NCI-H2196 (cell line): ENCODE measurements around the gene KRTAP9-4.
"Not testable (repeated sequence)": the region's sequence is repeated elsewhere in the genome, so short reads cannot be mapped to it uniquely, and the experiment has no call there.

Source experiments
- DNase-seq: peaks from one replicate; lab custom pipeline; 2025; ENCODE audit not compliant: unreplicated experiment; lab: John Stamatoyannopoulos, UW

Gene KRTAP9-4, protein sequence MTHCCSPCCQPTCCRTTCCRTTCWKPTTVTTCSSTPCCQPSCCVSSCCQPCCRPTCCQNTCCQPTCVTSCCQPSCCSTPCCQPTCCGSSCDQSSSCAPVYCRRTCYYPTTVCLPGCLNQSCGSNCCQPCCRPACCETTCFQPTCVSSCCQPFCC

GRCh38 chr17:41249637-41250240 lies at the start of gene KRTAP9-4:
KRTAP9-4 (plus strand) TSS chr17:41249687; CDS start chr17:41249721, 34 bp downstream.
- DNase-seq: not testable (repeated sequence)

DNA sequence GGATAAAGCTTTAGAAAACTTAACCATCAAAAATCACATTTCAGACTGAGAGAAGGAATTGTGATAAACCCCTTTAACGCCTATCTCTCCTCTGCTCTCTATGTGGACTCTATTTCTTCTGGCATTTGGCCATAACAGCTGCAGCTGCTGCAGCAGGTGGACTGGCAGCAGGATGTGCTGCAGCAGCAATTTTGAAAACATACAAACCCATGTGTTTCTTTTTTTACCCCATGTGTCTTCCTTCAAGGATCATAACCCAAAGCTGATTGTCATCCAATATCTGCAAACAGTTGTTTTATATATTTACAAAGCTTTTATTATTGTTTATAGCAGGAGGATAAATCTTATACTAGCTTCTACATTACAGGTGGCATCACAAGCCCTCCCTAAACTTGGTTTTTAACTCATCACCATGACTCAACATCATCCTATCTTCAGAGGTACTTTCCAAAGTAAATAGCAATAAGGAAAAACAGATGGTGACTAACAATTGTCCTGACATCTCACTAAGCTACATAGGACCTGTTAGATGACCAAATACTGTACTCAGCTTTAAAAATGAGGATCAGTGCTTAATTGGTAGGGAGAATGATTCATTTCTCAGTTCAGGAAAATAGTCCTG lies 37.5 kb upstream of the KRTAP9-4 start:
- DNase-seq: peak; percentile 56

DNA sequence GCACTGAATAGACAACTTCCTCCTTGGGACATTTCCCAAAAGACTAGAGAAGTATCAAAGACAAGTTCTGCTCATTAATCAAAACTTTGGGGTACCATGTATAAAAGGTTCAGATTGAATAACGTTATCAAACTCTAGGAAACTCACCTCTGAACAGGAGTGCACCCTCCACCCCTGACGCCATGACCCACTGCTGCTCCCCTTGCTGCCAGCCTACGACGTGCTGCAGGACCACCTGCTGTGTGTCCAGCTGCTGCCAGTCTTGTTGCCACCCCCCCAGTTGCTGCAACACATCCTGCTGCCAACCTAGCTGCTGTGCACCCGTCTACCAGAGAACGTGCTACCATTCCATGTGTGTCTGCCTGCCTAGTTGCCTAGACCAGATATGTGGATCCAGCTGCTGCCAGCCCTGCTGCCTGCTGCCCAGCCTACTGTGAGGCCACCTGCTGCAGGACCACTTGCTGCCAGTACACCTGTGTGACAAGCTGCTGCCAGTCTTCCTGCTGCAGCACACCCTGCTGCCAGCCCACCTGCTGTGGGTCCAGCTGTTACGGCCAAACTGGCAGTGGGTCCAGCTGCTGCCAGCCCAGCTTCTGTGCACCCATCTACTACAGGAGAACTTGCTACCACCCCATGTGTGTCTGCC lies 36.8 kb upstream of the KRTAP9-4 start:
- peak; percentile 61 for DNase-seq

DNA sequence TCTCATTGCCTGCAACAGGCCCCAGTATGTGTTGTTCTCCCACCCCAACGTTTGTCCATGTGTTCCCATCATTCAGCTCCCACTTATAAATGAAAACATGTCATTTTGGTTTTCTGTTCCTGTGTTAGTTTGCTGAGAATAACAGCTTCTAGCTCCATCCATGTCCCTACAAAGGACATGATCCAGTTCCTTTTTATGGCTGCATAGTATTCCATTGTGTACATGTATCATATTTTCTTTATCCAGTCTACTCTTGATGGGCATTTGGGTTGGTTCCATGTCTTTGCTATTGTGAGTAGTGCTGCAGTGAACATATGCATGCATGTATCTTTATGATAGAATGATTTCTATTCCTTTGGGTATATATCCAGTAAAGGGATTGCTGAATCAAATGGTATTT lies 33.8 kb upstream of the KRTAP9-4 start:
- no peak for DNase-seq

DNA sequence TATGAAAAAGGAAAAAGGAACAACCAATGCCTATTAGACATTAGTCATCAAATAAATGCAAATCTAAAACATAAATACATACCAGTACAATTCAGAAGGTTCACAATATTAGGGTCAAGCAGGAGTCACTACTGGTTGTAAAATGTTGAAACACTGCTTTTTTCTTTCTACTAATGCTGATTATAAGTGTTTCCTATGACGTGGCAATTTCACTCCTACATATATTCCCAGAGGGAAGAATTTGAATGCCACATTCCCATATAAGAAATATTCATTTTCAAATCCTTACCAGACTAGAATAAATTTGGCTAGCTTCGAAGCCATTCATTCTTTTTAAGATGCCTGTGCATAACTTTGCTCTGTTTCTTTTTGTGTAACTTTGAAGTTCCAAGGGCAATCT lies 25.7 kb upstream of the KRTAP9-4 start:
- DNase-seq: no peak

DNA sequence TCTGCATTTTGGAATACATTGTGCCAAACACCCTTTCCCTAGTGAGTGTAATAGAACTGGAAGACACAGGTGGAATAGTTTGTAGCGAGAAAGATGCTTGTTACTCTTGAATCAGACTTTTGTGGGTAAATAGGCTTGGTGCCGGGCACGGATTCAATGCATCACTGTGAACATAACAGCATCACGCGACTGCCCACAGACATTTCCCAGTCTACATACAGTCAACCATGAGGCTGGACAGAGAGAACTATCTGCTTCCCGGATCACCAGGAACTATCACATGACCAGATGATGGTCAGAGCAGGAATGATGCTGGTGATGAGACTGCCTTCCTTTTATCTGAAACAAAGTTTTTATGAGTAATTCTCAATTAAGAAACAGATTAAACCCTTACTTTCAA lies 23.4 kb upstream of the KRTAP9-4 start:
- DNase-seq: no peak

GRCh38 chr17:41226598-41227095 lies 22.8 kb upstream of the KRTAP9-4 start, which contains the start of gene KRTAP9-2:
KRTAP9-2 (plus strand) TSS chr17:41226648; CDS start chr17:41226655, 7 bp downstream.
- not testable (repeated sequence) for DNase-seq

DNA sequence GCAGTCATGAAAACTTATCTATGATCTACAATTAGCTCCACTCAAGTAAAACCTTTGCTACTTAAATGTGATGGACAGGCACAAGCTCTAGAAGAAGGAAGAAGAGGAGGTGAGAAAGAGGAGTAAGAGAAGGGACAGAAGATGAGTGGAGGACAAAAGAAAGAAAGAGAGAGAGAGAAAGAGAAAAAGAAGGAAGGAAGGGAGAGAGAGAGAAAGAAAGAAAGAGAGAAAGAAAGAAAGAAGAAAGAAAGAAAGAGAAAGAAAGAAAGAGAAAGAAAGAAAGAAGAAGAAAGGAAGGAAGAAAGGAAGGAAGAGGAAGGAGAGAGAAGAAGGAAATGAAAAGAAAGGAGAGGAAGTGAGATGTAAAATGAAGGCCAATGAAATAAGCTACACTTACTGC lies 19.4 kb upstream of the KRTAP9-4 start:
- DNase-seq: no peak

- DNase-seq: no peak
These were observed 17.8 kb upstream of the KRTAP9-4 start for GRCh38 chr17:41231731-41232130.

- DNase-seq: not testable (repeated sequence)
These were observed 16.9 kb upstream of the KRTAP9-4 start, which contains the start of gene KRTAP9-3 for GRCh38 chr17:41232399-41233105. KRTAP9-3 (plus strand) TSS chr17:41232449; CDS start chr17:41232502, 53 bp downstream.

GRCh38 chr17:41237116-41237515 lies 12.4 kb upstream of the KRTAP9-4 start:
- DNase-seq: not testable (repeated sequence)

- not testable (repeated sequence) for DNase-seq
These were observed 11.5 kb upstream of the KRTAP9-4 start, which contains the start of gene KRTAP9-8 for GRCh38 chr17:41237949-41238437. KRTAP9-8 (plus strand) TSS chr17:41237999; CDS start chr17:41238052, 53 bp downstream.

DNA sequence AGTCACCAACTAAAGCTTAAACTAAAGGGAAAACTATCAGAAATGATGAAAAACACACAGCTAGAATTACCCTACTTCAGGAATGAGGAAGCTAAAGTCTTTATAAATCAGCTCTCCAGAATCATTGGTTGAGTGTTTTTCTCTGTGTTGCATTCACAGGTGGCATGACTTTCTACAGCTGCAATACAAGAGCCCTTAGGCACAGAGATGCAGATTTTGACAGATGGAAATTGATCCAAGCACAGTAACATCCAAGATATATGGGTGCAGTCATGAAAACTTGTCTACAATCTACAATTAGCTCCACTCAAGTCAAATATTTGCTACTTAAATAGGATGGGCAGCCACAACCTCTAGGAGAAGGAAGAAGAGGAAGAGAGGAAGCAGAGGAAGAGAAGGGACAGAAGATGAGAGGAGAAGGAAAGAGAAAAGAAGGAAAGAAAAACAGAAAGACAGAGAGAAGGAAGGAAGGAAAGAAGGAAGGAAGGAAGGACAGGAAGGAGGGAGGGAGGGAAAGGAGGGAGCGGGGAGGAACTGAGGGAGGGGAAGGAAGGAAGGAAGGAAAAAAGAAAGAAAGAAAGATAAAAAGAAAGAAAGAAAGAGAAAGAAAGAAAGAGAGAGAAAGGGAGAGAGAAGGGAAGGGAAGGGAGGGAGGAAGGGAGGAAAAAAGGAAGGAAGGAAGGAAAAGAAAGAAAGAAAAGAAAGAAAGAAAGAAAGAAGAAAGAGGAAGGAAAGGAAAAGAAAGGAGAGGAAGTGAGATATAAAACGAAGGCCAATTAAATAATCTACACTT lies 2.3 kb upstream of the KRTAP9-4 start:
- not testable (repeated sequence) for DNase-seq

GRCh38 chr17:41251261-41251660 lies 1.8 kb downstream of the KRTAP9-4 start:
- no peak for DNase-seq

DNA sequence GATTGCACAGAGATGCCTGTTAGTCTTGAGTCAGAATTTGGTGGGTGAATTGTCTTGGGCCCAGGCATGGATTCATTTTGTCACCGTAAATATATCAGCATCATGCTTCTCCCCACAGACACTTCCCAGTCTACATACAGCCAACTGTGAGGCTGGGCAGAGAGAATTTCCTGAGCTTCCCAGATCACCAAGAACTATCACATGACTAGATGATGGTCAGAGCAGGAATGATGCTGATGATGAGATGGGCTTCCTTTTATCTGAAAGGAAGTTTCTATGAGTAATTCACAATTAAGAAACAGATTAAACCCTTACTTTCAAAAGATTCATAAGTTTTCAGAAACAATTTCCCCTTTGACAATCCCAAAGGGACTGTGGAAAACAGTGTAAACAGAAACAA lies 5.4 kb downstream of the KRTAP9-4 start:
- no peak for DNase-seq

DNA sequence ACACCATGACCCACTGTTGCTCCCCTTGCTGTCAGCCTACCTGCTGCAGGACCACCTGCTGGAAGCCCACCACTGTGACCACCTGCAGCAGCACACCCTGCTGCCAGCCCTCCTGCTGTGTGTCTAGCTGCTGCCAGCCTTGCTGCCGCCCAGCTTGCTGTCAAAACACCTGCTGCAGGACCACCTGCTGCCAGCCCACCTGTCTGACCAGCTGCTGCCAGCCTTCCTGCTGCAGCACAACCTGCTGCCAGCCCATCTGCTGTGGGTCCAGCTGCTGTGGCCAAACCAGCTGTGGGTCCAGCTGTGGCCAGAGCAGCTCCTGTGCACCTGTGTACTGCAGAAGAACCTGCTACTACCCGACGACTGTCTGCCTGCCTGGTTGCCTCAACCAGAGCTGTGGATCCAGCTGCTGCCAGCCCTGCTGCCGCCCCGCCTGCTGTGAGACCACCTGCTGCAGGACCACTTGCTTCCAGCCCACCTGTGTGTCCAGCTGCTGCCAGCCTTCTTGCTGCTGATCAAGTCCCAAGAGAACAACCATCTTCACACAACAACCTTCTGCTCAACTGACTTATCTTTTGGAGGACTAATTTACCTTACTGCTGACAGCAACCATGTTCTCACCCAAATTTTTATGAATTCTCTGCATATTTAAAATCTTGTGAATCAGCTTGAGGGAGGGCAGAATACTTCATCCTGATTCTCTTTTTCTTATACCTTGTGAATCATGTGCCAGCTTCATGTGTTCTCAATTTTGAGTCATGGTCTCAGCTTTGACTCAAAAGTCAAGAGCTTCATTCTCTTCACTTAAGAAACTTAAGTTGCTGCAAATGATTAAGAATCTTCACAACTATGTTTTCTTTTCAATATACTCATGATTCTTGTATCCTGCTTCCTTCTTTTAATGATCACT lies 6.1 kb downstream of the KRTAP9-4 start, which contains the start of gene KRTAP9-9:
Gene KRTAP9-9, plus strand, starts transcription at position 4 of the 910 bp plus-strand sequence.
- DNase-seq: not testable (repeated sequence)

DNA sequence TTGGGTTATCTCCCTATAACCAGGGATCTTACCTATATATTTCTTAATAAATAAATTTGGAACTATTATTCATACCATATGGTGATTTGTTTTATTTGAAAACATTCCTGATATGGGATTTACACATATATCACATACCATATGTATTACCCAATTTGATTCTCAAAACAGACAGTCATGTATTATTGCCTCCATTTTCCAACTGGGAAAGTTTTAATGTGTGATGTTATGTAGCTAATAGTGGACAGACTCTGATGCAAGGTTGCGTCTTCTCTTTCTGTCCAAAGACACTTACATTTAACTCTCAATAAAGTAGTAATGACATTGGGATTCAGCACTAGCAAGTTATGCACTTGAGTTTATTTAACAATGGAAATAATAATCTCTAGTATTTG lies 6.8 kb downstream of the KRTAP9-4 start:
- no peak for DNase-seq

DNA sequence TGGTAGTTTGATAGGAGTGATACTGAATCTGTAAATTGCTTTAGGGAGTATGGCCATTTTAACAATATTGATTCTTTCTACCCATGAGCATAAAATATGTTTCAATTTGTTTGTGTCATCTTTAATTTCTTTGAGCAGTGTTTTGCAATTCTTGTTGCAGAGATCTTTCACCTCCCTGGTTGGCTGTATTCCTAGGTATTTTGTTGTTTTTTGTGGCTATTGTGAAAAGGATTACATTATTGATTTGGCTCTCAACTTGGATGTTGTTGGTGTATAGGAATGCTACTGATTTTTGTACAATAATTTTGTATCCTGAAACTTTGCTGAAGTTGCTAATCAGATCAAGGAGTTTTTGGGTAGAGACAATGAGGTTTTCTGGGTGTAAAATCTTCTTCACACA lies 8.9 kb downstream of the KRTAP9-4 start:
- DNase-seq: no peak

- no peak for DNase-seq
These were observed 13.7 kb downstream of the KRTAP9-4 start for GRCh38 chr17:41263212-41263611.
